Endothelial cell of umbilical vein (primary cell): ENCODE measurements around the gene TMEM108. TPM values are rescaled to one million over a fixed set of nuclear protein-coding genes. Genes with fewer than 3 reads are reported as not detected.

ENCODE experiments used
- BruUV-seq: library from RNA; stranded (reverse); fragments of 400-500 nt; replicated peaks from 2 replicates; lab custom pipeline; 2021; lab: Mats Ljungman, UMichigan
- CTCF ChIA-PET: fragments of 300-600, 350-600 bp; sonication (Branson Sonifier 250); formaldehyde crosslinking; loops from one replicate; lab custom pipeline; 2021; ENCODE audit warnings: antibody characterized with exemption, inconsistent platforms; lab: Charles Lee
- POLR2A ChIA-PET: fragments of 300-600, 350-600 bp; sonication (Branson Sonifier 250); formaldehyde crosslinking; loops from one replicate; lab custom pipeline; 2021; ENCODE audit warnings: antibody characterized with exemption, inconsistent platforms; lab: Charles Lee
- DNase-seq: peaks from one replicate; pipeline ENCODE4 v3.0.0-alpha.2; 2011; ENCODE audit warnings: low read depth, low spot score
- FAIRE-seq: peaks from 2 replicates; lab custom pipeline; 2011; peaks lifted over from hg19 to GRCh38; lab: Jason Lieb, UNC
- H2AFZ ChIP-seq: 2 replicates; pipeline ENCODE4 v1.6.0; 2012; ENCODE audit warnings: low read depth, low read length, control low read depth, inconsistent platforms
- H3K27ac ChIP-seq: 2 replicates; pipeline ENCODE4 v1.5.1; 2011; ENCODE audit warnings: low read depth, mild to moderate bottlenecking, control low read depth, low read length, moderate library complexity; ENCODE audit not compliant: insufficient read depth
- H3K27me3 ChIP-seq, 2 experiments: 2 replicates each; pipeline versions ENCODE4 v1.6.0 to v1.6.1; 2011; ENCODE audit warnings: low read length in 2 of 2, mixed read lengths in 1 of 2; ENCODE audit not compliant: control insufficient read depth in 2 of 2, insufficient read depth in 2 of 2
- H3K36me3 ChIP-seq, 2 experiments: 2 replicates in 1 of 2; 3 replicates in 1 of 2; pipeline ENCODE4 v1.5.1; 2011; ENCODE audit warnings: low read length in 2 of 2, mild to moderate bottlenecking in 1 of 2, moderate library complexity in 1 of 2; ENCODE audit not compliant: control insufficient read depth in 2 of 2, insufficient read depth in 2 of 2; ENCODE audit errors: extremely low read depth in 1 of 2
- H3K4me1 ChIP-seq: 3 replicates; pipeline ENCODE4 v1.5.1; 2011; ENCODE audit warnings: mild to moderate bottlenecking, low read length; ENCODE audit not compliant: control insufficient read depth, insufficient read depth; ENCODE audit errors: extremely low read depth
- H3K4me2 ChIP-seq: 2 replicates; pipeline ENCODE4 v1.6.1; 2011; ENCODE audit warnings: low read length, control low read depth, mixed read lengths; ENCODE audit not compliant: insufficient read depth
- H3K4me3 ChIP-seq, 3 experiments: fragments of 200-600 bp in 1 of 3; sonication (generic), shearing (Covaris generic) in 1 of 3; replicated peaks in 1 of 3; 2 replicates each; pipeline ENCODE4 v1.5.1; 2011 to 2016; ENCODE audit warnings: control low read depth in 3 of 3, low read length in 3 of 3, mild to moderate bottlenecking in 2 of 3, inconsistent platforms in 1 of 3, low read depth in 1 of 3, moderate library complexity in 1 of 3; ENCODE audit not compliant: insufficient read depth in 1 of 3
- H3K79me2 ChIP-seq: 2 replicates; pipeline ENCODE4 v1.6.0; 2012; ENCODE audit warnings: low read length, inconsistent platforms; ENCODE audit not compliant: control insufficient read depth, insufficient read depth
- H3K9ac ChIP-seq: replicated peaks from 2 replicates; pipeline ENCODE3; 2011; ENCODE audit warnings: low read length, control low read depth; ENCODE audit not compliant: insufficient read depth; ENCODE audit errors: extremely low read depth
- H3K9me1 ChIP-seq: replicated peaks from 3 replicates; pipeline ENCODE4 v1.6.0; 2011; ENCODE audit warnings: mild to moderate bottlenecking, low read length; ENCODE audit not compliant: control insufficient read depth, insufficient read depth; ENCODE audit errors: extremely low read depth
- H3K9me3 ChIP-seq: replicated peaks from 2 replicates; pipeline ENCODE4 v1.5.1; 2012; ENCODE audit warnings: low read length, inconsistent platforms; ENCODE audit not compliant: control insufficient read depth, insufficient read depth
- H4K20me1 ChIP-seq: replicated peaks from 2 replicates; pipeline ENCODE3; 2011; ENCODE audit warnings: mild to moderate bottlenecking, low read length; ENCODE audit not compliant: control insufficient read depth, insufficient read depth; ENCODE audit errors: extremely low read depth
- EZH2 ChIP-seq: IDR thresholded peaks from 2 replicates; pipeline ENCODE4 v1.6.1; 2012; ENCODE audit warnings: borderline replicate concordance, low read depth, mild to moderate bottlenecking, moderate library complexity, low read length, inconsistent platforms; ENCODE audit not compliant: severe bottlenecking
- FOS ChIP-seq: IDR thresholded peaks from 2 replicates; pipeline ENCODE4 v1.6.1; 2011; ENCODE audit warnings: mild to moderate bottlenecking, low read length, moderate library complexity, borderline replicate concordance; ENCODE audit not compliant: insufficient read depth
- GATA2 ChIP-seq: IDR thresholded peaks from 2 replicates; pipeline ENCODE4 v1.7.0; 2011; ENCODE audit warnings: low read depth, mild to moderate bottlenecking, moderate library complexity, mixed read lengths, low read length; ENCODE audit not compliant: insufficient read length, insufficient read depth
- JUN ChIP-seq: IDR thresholded peaks from 2 replicates; pipeline ENCODE4 v1.6.1; 2011; ENCODE audit warnings: borderline replicate concordance, low read depth; ENCODE audit not compliant: insufficient read length, insufficient read depth
- MYC ChIP-seq: IDR thresholded peaks from one replicate; pipeline ENCODE4 v1.6.1; 2011; ENCODE audit warnings: mild to moderate bottlenecking, low read depth, low read length
- POLR2A ChIP-seq: IDR thresholded peaks from 2 replicates; pipeline ENCODE4 v1.6.1; 2012; ENCODE audit warnings: low read depth, mild to moderate bottlenecking, control low read depth, low read length
- POLR2AphosphoS5 ChIP-seq: IDR thresholded peaks from 2 replicates; pipeline ENCODE4 v1.6.1; 2012; ENCODE audit warnings: low read depth, mild to moderate bottlenecking, control low read depth, low read length, moderate library complexity; ENCODE audit not compliant: insufficient read depth
- dilution Hi-C: fragments of 300-500 bp; cut with MboI; formaldehyde crosslinking; loops from one replicate; pipeline ENCODE4 v1.15.0; 2019; ENCODE audit warnings: low sequenced_read_pairs; ENCODE audit not compliant: extremely low pct_ligation_motif_present
- intact Hi-C: fragments of 100-400 bp; cut with micrococcal nuclease; formaldehyde crosslinking; loops from one replicate; pipeline ENCODE4 v1.10.0; 2022
- polyA plus RNA-seq, 4 experiments: library from polyadenylated mRNA; depleted of rRNA in 3 of 4; stranded (reverse) in 3 of 4; unstranded in 1 of 4; fragments of >200 nt; gene quantifications; 2 replicates each; pipeline versions ENCODE4 v1.2.1 to v1.2.3, GENCODE V29; 2011 to 2012; ENCODE audit warnings: missing spikeins in 1 of 4
- total RNA-seq: library from RNA; stranded (reverse); gene quantifications from 2 replicates; pipeline ENCODE4 v1.2.3, GENCODE V29; 2021
- TF ChIP-seq, protein P1 (sequence below), 2 donors: IDR thresholded peaks; 1 replicate in 1 of 2; 2 replicates in 1 of 2; pipeline ENCODE4 v1.5.1; 2011; ENCODE audit warnings: low read length in 2 of 2, mild to moderate bottlenecking in 2 of 2, moderate library complexity in 2 of 2, control low read depth in 1 of 2, inconsistent platforms in 1 of 2, low read depth in 1 of 2; ENCODE audit not compliant: insufficient read depth in 1 of 2; ENCODE audit errors: extremely low read depth in 1 of 2
- TF ChIP-seq, protein P2 (sequence below): IDR thresholded peaks from 2 replicates; pipeline ENCODE4 v1.6.1; 2011; ENCODE audit not compliant: insufficient read depth, insufficient read length

TMEM108 gene
- total and polyA plus RNA-seq, 2 donors (not counting 3 experiments of a cell fraction or from before 2014, with no cell fraction given) = 0.40 to 1.1 TPM

DNA sequence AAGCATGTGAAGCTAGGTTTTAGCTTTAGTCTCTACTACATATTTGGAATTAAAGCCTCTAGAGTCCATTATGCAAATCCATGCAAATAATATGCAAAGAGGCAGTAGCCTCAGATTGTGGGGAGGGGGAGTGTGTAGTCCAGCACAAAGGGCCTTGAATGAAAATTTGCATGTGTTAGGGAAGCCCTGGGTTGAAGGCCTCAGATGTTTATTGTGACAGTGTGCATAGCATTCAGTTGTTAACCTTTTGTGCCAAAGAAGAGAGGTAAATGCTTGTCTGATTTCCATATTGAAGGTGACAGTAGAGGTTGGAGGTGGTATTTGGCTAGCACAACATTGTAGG lies 337.2 kb downstream of the TMEM108 start:
- Histone ChIP-seq H3K4me2 (no peak overlapping the region), H3K79me2 (no peaks in the 10 kb centered on the region), H2AFZ (no peak overlapping the region), H4K20me1 (no peaks in the 10 kb centered on the region), H3K9me1 (no peaks in the 10 kb centered on the region), H3K4me3 (no peak overlapping the region), H3K9ac (no peak overlapping the region), H3K36me3 (no peaks in the 10 kb centered on the region), H3K9me3 (no peaks in the 10 kb centered on the region), H3K27ac (no peak overlapping the region), H3K4me1 (no peaks in the 10 kb centered on the region), H3K27me3 (no peaks in the 10 kb centered on the region)
- CTCF ChIA-PET = interaction anchor here (1.3 to 19.2 kb wide), 2 partner anchors 10 to 333 kb away, joined by 5 to 528 read pairs; no protein-coding TSS in a partner anchor
- POLR2A ChIA-PET = no interaction called here
- intact Hi-C loops = no loop called here
- DNase-seq = no peak
- dilution Hi-C loops = no loop called here
- FAIRE-seq = no peak
- BruUV-seq = no TSS peak
- no peak for TF ChIP-seq EZH2
- TF ChIP-seq GATA2 = no peak
- TF ChIP-seq, protein P1, sequence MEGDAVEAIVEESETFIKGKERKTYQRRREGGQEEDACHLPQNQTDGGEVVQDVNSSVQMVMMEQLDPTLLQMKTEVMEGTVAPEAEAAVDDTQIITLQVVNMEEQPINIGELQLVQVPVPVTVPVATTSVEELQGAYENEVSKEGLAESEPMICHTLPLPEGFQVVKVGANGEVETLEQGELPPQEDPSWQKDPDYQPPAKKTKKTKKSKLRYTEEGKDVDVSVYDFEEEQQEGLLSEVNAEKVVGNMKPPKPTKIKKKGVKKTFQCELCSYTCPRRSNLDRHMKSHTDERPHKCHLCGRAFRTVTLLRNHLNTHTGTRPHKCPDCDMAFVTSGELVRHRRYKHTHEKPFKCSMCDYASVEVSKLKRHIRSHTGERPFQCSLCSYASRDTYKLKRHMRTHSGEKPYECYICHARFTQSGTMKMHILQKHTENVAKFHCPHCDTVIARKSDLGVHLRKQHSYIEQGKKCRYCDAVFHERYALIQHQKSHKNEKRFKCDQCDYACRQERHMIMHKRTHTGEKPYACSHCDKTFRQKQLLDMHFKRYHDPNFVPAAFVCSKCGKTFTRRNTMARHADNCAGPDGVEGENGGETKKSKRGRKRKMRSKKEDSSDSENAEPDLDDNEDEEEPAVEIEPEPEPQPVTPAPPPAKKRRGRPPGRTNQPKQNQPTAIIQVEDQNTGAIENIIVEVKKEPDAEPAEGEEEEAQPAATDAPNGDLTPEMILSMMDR (IDR thresholded peaks at IDR 0.05; ENCODE audit: extremely low read depth in 1 of 2, insufficient read depth in 1 of 2, low read depth in 1 of 2, low read length in 2 of 2) = no peak
- TF ChIP-seq FOS = no peak
- no peak for TF ChIP-seq POLR2AphosphoS5
- no peak for TF ChIP-seq POLR2A
- no peak for TF ChIP-seq JUN
- TF ChIP-seq, protein P2, sequence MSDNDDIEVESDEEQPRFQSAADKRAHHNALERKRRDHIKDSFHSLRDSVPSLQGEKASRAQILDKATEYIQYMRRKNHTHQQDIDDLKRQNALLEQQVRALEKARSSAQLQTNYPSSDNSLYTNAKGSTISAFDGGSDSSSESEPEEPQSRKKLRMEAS = no peak
- no peak for TF ChIP-seq MYC
